GM21390 (cell line): ENCODE measurements around the gene EXD3.
"Not testable (repeated sequence)": the region's sequence is repeated elsewhere in the genome, so short reads cannot be mapped to it uniquely, and the experiment has no call there.

Experiments
- ATAC-seq: cut with Tn5 transposase; IDR thresholded peaks from one replicate; pipeline ENCODE4 v1.9.1; 2021; ENCODE audit not compliant: unreplicated experiment

Gene EXD3

GRCh38 chr9:137411645-137412380, 11.1 kb downstream of the EXD3 start:
- ATAC-seq = no peak

- no peak for ATAC-seq
Measured at GRCh38 chr9:137411260-137411644, 11.7 kb downstream of the EXD3 start.

- ATAC-seq = no peak
Measured at GRCh38 chr9:137410891-137411249, 12.1 kb downstream of the EXD3 start.

GRCh38 chr9:137410236-137410890, 12.6 kb downstream of the EXD3 start:
- not testable (repeated sequence) for ATAC-seq

DNA sequence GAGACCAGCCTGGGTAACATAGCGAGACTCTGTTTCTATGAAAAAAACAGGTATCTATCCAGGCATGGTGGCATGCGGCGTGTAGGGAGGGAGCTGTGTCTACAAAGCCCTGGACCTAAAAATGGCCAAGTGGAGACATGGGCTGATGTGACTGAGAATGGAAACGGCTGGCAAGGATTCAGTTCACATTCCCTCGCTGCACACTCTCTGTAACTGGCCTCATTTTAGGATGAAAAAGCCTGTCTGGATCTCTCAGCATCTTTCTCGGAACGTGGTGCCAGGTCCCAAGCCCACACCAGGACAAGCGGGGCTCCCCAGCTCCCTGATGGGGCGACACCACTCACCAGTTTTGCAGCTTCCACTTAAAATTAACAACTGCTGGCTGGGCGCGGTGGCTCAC, 13.4 kb downstream of the EXD3 start:
- ATAC-seq = no peak

DNA sequence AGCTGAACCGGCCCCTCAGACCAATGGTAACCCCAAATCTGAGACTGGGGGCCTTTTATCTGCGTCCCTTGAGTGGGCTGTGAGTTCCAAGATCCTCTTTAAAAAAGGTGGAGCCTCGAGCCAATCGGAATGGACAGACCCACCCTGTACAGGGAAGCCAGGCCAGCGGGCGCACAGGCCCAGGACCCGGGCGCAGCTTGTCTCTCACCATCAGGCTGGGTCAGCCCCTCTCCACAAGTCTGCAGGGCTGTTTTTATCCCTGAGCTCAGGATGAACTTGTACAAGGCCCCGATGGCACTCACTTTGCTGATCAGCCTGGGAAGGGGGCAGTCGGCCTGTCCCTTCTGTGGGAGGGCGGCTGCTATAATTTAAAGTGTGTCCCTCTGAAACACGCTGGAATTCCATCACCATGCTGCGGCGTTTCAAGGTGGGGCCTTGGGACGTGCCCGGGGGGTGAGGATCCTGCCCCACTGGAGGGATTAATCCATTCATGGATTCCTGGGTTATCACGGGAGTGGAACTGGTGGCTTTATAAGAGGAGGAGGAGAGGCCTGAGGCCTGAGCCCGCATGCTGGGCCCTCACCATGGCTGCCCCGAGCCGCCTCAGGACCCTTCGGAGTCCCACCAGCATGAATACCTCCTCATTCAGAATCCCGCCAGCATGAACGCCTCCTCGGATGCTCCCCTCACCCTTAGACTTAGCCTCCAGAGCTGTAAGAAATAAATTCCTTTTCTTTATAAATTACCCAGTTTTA, 14.1 kb downstream of the EXD3 start:
- ATAC-seq = no peak

GRCh38 chr9:137407590-137408300, 15.2 kb downstream of the EXD3 start:
- no peak for ATAC-seq

- ATAC-seq = no peak
Measured at GRCh38 chr9:137406876-137407589, 15.9 kb downstream of the EXD3 start.

GRCh38 chr9:137406085-137406760, 16.7 kb downstream of the EXD3 start:
- no peak for ATAC-seq

DNA sequence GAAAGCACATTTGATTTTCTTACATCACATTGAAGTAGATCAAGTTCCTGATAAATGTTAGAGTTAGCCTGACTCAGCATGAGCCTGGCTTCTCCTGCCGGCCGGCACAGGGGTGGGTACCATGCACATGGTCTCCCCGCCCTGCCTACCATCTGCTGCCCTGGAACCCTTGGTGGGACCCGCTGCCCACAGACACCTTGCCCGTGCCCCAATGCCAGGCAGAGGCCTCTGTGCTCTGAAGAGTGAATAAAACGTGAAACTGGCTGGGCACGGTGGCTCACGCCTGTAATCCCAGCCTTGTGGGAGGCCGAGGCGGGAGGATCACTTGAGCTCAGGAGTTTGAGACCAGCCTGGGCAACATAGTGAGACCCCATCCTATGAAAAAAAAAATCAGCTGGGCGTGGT, 17.3 kb downstream of the EXD3 start:
- no peak for ATAC-seq

GRCh38 chr9:137404961-137405567, 17.9 kb downstream of the EXD3 start:
- ATAC-seq = no peak

DNA sequence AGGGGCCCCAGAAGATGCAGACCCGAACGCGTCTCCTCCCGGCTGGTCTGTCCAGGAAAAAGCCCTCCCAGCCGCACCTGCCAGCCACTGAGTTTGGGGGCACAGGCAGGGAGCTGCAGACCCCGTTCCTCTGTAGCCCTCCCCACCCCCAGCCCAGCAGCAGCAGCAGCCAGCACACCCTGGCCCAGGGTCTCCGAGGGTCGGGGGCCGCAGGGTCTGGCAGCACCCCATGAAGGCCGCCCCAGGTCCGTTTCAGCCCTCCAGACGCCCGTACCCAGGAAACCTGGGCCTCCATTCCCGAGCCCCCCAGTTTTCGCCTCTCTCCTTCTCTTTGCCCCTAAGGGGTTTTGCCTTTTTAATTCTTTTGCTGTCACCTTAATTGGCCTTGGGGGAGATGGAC, 19.7 kb downstream of the EXD3 start:
- no peak for ATAC-seq

- ATAC-seq = no peak
Measured at GRCh38 chr9:137402746-137403145, 20.2 kb downstream of the EXD3 start.

GRCh38 chr9:137398561-137399468, 24.1 kb downstream of the EXD3 start:
- no peak for ATAC-seq

- no peak for ATAC-seq
Measured at GRCh38 chr9:137397675-137398423, 25.1 kb downstream of the EXD3 start.

GRCh38 chr9:137396634-137397367, 26.2 kb downstream of the EXD3 start:
- ATAC-seq = no peak

- no peak for ATAC-seq
Measured at GRCh38 chr9:137396227-137396626, 26.7 kb downstream of the EXD3 start.

DNA sequence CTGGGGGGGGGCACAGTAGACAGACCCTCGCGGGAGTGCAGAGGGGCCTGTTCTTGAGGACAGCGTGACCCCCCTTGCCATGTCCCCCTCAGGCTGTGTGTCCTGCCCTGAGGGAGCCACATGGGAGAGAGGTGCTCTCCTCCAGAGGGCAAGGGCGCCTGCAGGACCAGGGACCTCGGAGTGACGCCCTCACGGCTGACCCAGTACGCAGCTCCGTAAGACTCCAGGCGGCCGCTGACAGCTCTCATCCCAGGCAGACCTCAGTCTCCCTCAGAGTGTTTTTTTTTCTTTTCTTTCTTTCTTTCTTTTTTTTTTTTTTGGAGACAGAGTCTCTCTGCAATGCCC, 27.3 kb downstream of the EXD3 start:
- ATAC-seq = no peak
